HepG2 (cell line): ENCODE measurements around the gene RFFL. TPM values are rescaled to one million over a fixed set of nuclear protein-coding genes. Genes with fewer than 3 reads are reported as not detected.
A peak's percentile ranks its signal among the peaks of the same experiment; 100 is the strongest.

Experiments used
- ATAC-seq: fragments of 200-7000 bp; cut with Tn5 transposase; 3 replicates; pipeline ENCODE4 v1.9.1; 2020; ENCODE audit warnings: mild to moderate bottlenecking, moderate library complexity
- BruUV-seq: library from RNA; stranded (reverse); fragments of 400-500 nt; replicated peaks from 2 replicates; lab custom pipeline; 2021; lab: Mats Ljungman, UMichigan
- CTCF ChIA-PET: fragments of 300-600 bp; formaldehyde crosslinking; extraction: SDS; loops from one replicate; lab custom pipeline; 2021; ENCODE audit warnings: low total read pairs, inconsistent platforms, low intra/inter-chr PET ratio; lab: Yijun Ruan, JAX
- POLR2A ChIA-PET: fragments of 350-600 bp; sonication (Branson Sonifier 250); formaldehyde crosslinking; loops from one replicate; lab custom pipeline; 2020; ENCODE audit warnings: antibody characterized with exemption, inconsistent platforms; lab: Yijun Ruan, JAX
- DNase-seq: peaks from one replicate; pipeline ENCODE4 v3.0.0-alpha.2; 2015; ENCODE audit warnings: low spot score
- FAIRE-seq: peaks from 3 replicates; lab custom pipeline; 2011; peaks lifted over from hg19 to GRCh38; lab: Jason Lieb, UNC
- H2AFZ ChIP-seq: one replicate; pipeline ENCODE4 v1.6.1; 2011; ENCODE audit warnings: low read length, inconsistent platforms
- H3K27ac ChIP-seq: fragments of 300-600 bp; 3 replicates; pipeline ENCODE4 v1.8.0; 2011; ENCODE audit warnings: mixed run types, mild to moderate bottlenecking, mixed read lengths, low read length, inconsistent platforms; ENCODE audit not compliant: insufficient read depth; ENCODE audit errors: extremely low read length
- H3K27me3 ChIP-seq, 2 experiments: fragments of 200-600 bp in 1 of 2; 2 replicates in 1 of 2; 3 replicates in 1 of 2; pipeline versions ENCODE4 v1.6.0 to v1.8.0; 2011; ENCODE audit warnings: low read length in 2 of 2, mild to moderate bottlenecking in 2 of 2, moderate library complexity in 2 of 2, inconsistent platforms in 1 of 2; ENCODE audit not compliant: insufficient read depth in 2 of 2, control insufficient read depth in 1 of 2
- H3K36me3 ChIP-seq, 2 experiments: fragments of 200-600 bp in 1 of 2; replicated peaks in 1 of 2; 2 replicates in 1 of 2; 3 replicates in 1 of 2; pipeline versions ENCODE4 v1.5.1 to v1.8.0; 2011; ENCODE audit warnings: low read length in 2 of 2, inconsistent platforms in 1 of 2; ENCODE audit not compliant: insufficient read depth in 2 of 2, control insufficient read depth in 1 of 2
- H3K4me1 ChIP-seq: 2 replicates; pipeline ENCODE4 v1.5.1; 2012; ENCODE audit warnings: low read length, inconsistent platforms; ENCODE audit not compliant: insufficient read depth
- H3K4me2 ChIP-seq: 2 replicates; pipeline ENCODE4 v1.6.0; 2011; ENCODE audit warnings: low read depth, low read length, inconsistent platforms
- H3K4me3 ChIP-seq, 3 experiments: fragments of 200-600 bp in 1 of 3; sonication (generic), shearing (Covaris generic) in 1 of 3; replicated peaks in 1 of 3; 2 replicates each; pipeline ENCODE4 v1.5.1; 2011 to 2016; ENCODE audit warnings: low read length in 3 of 3, inconsistent platforms in 2 of 3, low read depth in 2 of 3, mild to moderate bottlenecking in 2 of 3, control low read depth in 1 of 3, mixed read lengths in 1 of 3; ENCODE audit not compliant: insufficient read depth in 1 of 3
- H3K79me2 ChIP-seq: one replicate; pipeline ENCODE4 v1.6.1; 2011; ENCODE audit warnings: low read length, inconsistent platforms; ENCODE audit not compliant: insufficient read depth
- H3K9ac ChIP-seq: 2 replicates; pipeline ENCODE4 v1.6.0; 2011; ENCODE audit warnings: mild to moderate bottlenecking, low read depth, low read length, inconsistent platforms; ENCODE audit not compliant: insufficient read depth
- H3K9me3 ChIP-seq: 2 replicates; pipeline ENCODE4 v1.5.1; 2012; ENCODE audit warnings: mild to moderate bottlenecking, low read length
- H4K20me1 ChIP-seq: 2 replicates; pipeline ENCODE4 v1.6.0; 2011; ENCODE audit warnings: inconsistent platforms, mild to moderate bottlenecking, low read length, moderate library complexity; ENCODE audit not compliant: insufficient read depth
- ZIK1 ChIP-seq: sonication (generic); formaldehyde crosslinking; IDR thresholded peaks from 2 replicates; pipeline ENCODE4 v1.5.0; 2020; ENCODE audit warnings: mild to moderate bottlenecking, low read depth, missing genetic modification reagents, borderline replicate concordance
- WGBS: methylation state at CpG from one replicate; pipeline ENCODE4 v1.1.6; 2017; ENCODE audit warnings: low lambda C conversion rate; 5-methylcytosine and 5-hydroxymethylcytosine counted together
- in situ Hi-C: cut with HindIII; loops from 2 replicates; pipeline ENCODE4 v1.10.0; 2017; ENCODE audit warnings: low pct_unique_long_range_greater_than_20kb; ENCODE audit not compliant: extremely low pct_ligation_motif_present
- intact Hi-C: fragments of 100-400 bp; cut with micrococcal nuclease; formaldehyde crosslinking; loops from one replicate; pipeline ENCODE4 v1.10.0; 2022; ENCODE audit not compliant: unreplicated experiment
- polyA plus RNA-seq, 8 experiments: library from polyadenylated mRNA; depleted of rRNA in 3 of 8; stranded (reverse) in 7 of 8; unstranded in 1 of 8; fragments of >200 nt; fragmentation: Illumina TruSeq in 4 of 8; extraction: Trizol in 4 of 8; gene quantifications; 2 replicates each; pipeline versions ENCODE4 v1.2.1 to v1.2.3, GENCODE V29; 2011 to 2016; ENCODE audit warnings: low read depth in 4 of 8, missing spikeins in 1 of 8, mixed read lengths in 1 of 8; ENCODE audit not compliant: insufficient read depth in 1 of 8
- total RNA-seq, 5 experiments: library from RNA; depleted of rRNA; stranded (reverse); fragments of >200 nt; fragmentation: Illumina TruSeq; extraction: Trizol; gene quantifications; 2 replicates each; pipeline ENCODE4 v1.2.3, GENCODE V29; 2016; ENCODE audit warnings: low read depth in 1 of 5
- TF ChIP-seq, protein P1 (sequence below): sonication (generic); formaldehyde crosslinking; IDR thresholded peaks from 2 replicates; pipeline ENCODE4 v1.4.0; 2020; ENCODE audit warnings: missing genetic modification reagents
- TF ChIP-seq, protein P2 (sequence below): sonication (generic); formaldehyde crosslinking; IDR thresholded peaks from one replicate; pipeline ENCODE4 v1.5.1; 2020; ENCODE audit warnings: mild to moderate bottlenecking, missing genetic modification reagents; ENCODE audit errors: not compliant biosample characterization
- TF ChIP-seq, protein P3 (sequence below): sonication (generic); formaldehyde crosslinking; IDR thresholded peaks from 2 replicates; pipeline ENCODE4 v1.4.0; 2020; ENCODE audit warnings: missing genetic modification reagents, borderline replicate concordance
- TF ChIP-seq, protein P4 (sequence below): sonication (generic); formaldehyde crosslinking; IDR thresholded peaks from 2 replicates; pipeline ENCODE4 v1.8.1; 2023; ENCODE audit warnings: mild to moderate bottlenecking, missing genetic modification reagents

RFFL gene
- total and polyA plus RNA-seq, 2 of the 13 experiments (the other 11 are each of a cell fraction or from before 2014, with no cell fraction given), result 24.3 to 48.6 TPM

DNA sequence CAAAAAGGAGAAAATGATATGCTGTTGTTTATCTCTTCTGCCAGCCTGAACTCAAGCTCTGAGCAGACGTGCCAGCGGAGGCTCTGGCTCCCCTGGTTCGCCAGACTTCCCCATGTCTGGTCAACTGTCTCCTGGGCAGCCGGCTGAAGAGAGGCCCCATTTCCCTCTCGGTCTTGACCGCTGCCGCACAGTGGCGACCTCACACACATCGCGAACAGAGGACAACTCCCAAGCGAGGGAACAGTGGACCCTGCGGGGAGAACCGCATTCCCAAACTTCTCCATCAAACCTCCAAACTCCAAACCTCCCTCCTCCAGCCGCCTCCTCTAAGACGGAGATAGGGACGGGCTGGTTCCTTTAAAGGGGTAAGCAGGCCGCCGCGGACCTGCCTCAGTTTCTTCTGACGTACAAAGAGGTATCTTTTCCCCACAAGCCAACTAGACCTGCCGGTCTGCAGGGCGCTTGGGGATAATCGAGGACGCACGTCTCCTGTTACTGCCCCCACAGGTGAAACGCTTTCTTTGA, 24.9 kb upstream of the RFFL start:
- DNase-seq (peak; percentile 49), FAIRE-seq (no peak), ATAC-seq (peak; percentile 78)
- WGBS, result 0% methylated on average over 10 of the region's 26 CpGs
- Histone ChIP-seq H3K9me3 (no peaks in the 10 kb centered on the region), H4K20me1 (no peaks in the 10 kb centered on the region), H2AFZ (no peak overlapping the region), H3K79me2 (peaks cover 46% of the 10 kb centered on the region), H3K27ac (peak overlapping the region; percentile 83), H3K27me3 (no peaks in the 10 kb centered on the region), H3K9ac (peak overlapping the region; percentile 80), H3K4me2 (peak overlapping the region; percentile 82), H3K4me3 (peak overlapping the region; percentile 71 to 92 (median 72)), H3K36me3 (no peaks in the 10 kb centered on the region), H3K4me1 (peaks cover 49% of the 10 kb centered on the region)
- ChIA-PET POLR2A (interaction anchor here (1.0 to 2.2 kb wide), 6 partner anchors 9 to 107 kb away, joined by 4 to 43 read pairs (median 10); partner anchors contain the start of gene RFFL), CTCF (interaction anchor here (1.2 to 3.0 kb wide), 3 partner anchors 31 to 90 kb away, joined by 4 to 21 read pairs (median 8); partner anchors contain the start of genes NLE1 and RAD51D)
- in situ Hi-C loops (no loop called here), intact Hi-C loops (loop anchor here (1.0 to 5.0 kb wide), 3 partner anchors 25 to 66 kb away; partner anchors contain the start of genes RAD51D and RFFL)
- BruUV-seq, result TSS peak; percentile 98
- TF ChIP-seq ZIK1 (CRISPR knock-in tag), result no peak
- TF ChIP-seq, protein P1, sequence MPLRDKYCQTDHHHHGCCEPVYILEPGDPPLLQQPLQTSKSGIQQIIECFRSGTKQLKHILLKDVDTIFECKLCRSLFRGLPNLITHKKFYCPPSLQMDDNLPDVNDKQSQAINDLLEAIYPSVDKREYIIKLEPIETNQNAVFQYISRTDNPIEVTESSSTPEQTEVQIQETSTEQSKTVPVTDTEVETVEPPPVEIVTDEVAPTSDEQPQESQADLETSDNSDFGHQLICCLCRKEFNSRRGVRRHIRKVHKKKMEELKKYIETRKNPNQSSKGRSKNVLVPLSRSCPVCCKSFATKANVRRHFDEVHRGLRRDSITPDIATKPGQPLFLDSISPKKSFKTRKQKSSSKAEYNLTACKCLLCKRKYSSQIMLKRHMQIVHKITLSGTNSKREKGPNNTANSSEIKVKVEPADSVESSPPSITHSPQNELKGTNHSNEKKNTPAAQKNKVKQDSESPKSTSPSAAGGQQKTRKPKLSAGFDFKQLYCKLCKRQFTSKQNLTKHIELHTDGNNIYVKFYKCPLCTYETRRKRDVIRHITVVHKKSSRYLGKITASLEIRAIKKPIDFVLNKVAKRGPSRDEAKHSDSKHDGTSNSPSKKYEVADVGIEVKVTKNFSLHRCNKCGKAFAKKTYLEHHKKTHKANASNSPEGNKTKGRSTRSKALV (CRISPR knock-in tag), result no peak
- TF ChIP-seq, protein P2, sequence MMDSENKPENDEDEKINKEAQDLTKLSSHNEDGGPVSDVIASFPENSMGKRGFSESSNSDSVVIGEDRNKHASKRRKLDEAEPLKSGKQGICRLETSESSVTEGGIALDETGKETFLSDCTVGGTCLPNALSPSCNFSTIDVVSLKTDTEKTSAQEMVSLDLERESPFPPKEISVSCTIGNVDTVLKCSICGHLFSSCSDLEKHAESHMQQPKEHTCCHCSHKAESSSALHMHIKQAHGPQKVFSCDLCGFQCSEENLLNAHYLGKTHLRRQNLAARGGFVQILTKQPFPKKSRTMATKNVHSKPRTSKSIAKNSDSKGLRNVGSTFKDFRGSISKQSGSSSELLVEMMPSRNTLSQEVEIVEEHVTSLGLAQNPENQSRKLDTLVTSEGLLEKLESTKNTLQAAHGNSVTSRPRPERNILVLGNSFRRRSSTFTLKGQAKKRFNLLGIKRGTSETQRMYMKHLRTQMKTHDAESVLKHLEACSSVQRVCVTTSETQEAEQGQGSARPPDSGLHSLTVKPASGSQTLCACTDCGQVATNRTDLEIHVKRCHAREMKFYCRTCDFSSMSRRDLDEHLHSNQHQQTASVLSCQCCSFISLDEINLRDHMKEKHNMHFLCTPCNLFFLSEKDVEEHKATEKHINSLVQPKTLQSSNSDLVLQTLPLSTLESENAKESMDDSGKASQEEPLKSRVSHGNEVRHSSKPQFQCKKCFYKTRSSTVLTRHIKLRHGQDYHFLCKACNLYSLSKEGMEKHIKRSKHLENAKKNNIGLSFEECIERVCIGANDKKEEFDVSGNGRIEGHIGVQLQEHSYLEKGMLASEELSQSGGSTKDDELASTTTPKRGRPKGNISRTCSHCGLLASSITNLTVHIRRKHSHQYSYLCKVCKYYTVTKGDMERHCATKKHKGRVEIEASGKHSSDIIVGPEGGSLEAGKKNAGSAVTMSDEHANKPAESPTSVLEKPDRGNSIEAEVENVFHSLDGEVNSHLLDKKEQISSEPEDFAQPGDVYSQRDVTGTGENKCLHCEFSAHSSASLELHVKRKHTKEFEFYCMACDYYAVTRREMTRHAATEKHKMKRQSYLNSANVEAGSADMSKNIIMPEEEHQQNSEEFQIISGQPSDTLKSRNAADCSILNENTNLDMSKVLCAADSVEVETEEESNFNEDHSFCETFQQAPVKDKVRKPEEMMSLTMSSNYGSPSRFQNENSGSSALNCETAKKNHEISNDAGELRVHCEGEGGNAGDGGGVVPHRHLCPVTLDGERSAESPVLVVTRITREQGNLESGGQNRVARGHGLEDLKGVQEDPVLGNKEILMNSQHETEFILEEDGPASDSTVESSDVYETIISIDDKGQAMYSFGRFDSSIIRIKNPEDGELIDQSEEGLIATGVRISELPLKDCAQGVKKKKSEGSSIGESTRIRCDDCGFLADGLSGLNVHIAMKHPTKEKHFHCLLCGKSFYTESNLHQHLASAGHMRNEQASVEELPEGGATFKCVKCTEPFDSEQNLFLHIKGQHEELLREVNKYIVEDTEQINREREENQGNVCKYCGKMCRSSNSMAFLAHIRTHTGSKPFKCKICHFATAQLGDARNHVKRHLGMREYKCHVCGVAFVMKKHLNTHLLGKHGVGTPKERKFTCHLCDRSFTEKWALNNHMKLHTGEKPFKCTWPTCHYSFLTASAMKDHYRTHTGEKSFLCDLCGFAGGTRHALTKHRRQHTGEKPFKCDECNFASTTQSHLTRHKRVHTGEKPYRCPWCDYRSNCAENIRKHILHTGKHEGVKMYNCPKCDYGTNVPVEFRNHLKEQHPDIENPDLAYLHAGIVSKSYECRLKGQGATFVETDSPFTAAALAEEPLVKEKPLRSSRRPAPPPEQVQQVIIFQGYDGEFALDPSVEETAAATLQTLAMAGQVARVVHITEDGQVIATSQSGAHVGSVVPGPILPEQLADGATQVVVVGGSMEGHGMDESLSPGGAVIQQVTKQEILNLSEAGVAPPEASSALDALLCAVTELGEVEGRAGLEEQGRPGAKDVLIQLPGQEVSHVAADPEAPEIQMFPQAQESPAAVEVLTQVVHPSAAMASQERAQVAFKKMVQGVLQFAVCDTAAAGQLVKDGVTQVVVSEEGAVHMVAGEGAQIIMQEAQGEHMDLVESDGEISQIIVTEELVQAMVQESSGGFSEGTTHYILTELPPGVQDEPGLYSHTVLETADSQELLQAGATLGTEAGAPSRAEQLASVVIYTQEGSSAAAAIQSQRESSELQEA (CRISPR knock-in tag), result no peak
- TF ChIP-seq, protein P3, sequence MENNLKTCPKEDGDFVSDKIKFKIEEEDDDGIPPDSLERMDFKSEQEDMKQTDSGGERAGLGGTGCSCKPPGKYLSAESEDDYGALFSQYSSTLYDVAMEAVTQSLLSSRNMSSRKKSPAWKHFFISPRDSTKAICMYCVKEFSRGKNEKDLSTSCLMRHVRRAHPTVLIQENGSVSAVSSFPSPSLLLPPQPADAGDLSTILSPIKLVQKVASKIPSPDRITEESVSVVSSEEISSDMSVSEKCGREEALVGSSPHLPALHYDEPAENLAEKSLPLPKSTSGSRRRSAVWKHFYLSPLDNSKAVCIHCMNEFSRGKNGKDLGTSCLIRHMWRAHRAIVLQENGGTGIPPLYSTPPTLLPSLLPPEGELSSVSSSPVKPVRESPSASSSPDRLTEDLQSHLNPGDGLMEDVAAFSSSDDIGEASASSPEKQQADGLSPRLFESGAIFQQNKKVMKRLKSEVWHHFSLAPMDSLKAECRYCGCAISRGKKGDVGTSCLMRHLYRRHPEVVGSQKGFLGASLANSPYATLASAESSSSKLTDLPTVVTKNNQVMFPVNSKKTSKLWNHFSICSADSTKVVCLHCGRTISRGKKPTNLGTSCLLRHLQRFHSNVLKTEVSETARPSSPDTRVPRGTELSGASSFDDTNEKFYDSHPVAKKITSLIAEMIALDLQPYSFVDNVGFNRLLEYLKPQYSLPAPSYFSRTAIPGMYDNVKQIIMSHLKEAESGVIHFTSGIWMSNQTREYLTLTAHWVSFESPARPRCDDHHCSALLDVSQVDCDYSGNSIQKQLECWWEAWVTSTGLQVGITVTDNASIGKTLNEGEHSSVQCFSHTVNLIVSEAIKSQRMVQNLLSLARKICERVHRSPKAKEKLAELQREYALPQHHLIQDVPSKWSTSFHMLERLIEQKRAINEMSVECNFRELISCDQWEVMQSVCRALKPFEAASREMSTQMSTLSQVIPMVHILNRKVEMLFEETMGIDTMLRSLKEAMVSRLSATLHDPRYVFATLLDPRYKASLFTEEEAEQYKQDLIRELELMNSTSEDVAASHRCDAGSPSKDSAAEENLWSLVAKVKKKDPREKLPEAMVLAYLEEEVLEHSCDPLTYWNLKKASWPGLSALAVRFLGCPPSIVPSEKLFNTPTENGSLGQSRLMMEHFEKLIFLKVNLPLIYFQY (CRISPR knock-in tag), result no peak
- TF ChIP-seq, protein P4, sequence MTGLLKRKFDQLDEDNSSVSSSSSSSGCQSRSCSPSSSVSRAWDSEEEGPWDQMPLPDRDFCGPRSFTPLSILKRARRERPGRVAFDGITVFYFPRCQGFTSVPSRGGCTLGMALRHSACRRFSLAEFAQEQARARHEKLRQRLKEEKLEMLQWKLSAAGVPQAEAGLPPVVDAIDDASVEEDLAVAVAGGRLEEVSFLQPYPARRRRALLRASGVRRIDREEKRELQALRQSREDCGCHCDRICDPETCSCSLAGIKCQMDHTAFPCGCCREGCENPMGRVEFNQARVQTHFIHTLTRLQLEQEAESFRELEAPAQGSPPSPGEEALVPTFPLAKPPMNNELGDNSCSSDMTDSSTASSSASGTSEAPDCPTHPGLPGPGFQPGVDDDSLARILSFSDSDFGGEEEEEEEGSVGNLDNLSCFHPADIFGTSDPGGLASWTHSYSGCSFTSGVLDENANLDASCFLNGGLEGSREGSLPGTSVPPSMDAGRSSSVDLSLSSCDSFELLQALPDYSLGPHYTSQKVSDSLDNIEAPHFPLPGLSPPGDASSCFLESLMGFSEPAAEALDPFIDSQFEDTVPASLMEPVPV, result 0 out of 2 replicates have a peak, but pooled peaks have one; percentile 18
